HG03521 (cell line): Measurements from ENCODE around the gene NOP9.

ENCODE experiments used
- ATAC-seq: cut with Tn5 transposase; IDR thresholded peaks from one replicate; pipeline ENCODE4 v1.9.1; 2021; ENCODE audit warnings: mild to moderate bottlenecking, moderate library complexity; ENCODE audit not compliant: unreplicated experiment

NOP9 gene

GRCh38 chr14:24307575-24308341, 8.1 kb downstream of the NOP9 start, which contains the start of gene CIDEB:
Gene CIDEB (minus strand): TSS chr14:24307977. CDS start chr14:24307858, 119 bp downstream.
- no peak for ATAC-seq

GRCh38 chr14:24308342-24309124, 8.9 kb downstream of the NOP9 start:
- no peak for ATAC-seq

DNA sequence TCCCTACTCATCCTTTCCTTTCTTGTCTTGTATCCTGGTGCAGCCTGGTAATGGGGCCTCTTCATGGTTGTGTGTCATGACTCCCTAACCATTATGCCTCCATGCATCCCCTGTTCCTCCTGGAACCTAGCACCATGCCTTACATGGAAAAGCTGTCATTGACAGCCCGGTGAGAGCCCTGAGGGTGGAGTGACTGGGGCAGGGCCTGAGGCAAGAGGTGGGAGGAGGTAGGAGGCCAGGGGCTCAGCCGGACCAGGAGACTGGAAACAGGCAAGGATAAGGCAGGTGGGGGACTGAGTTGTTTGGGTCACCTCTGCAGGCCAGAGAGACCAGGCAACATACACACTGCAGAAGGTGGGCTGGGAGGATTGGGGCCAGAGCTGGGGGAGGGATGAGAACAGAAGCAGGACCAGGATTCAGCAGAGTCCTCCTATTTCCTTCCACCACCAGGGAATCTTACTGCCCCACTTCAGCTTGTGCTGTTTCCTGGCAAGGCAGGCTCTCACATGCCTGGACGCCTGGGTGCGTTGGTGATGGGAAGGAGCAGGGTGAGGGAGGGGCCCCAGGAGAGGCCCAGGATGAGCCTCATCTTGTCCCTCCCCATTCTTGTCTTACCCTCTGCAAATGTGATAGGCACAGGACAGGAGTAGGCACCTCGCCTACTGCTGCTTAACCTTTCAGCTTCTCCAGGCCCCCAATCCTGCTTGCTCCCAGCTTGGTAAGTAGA, 10.1 kb downstream of the NOP9 start, which contains the start of gene LTB4R2:
Gene LTB4R2, plus strand, starts transcription at position 603 of the 727 bp plus-strand sequence. CDS start 525 bp downstream, outside the sequence.
- ATAC-seq: no peak

DNA sequence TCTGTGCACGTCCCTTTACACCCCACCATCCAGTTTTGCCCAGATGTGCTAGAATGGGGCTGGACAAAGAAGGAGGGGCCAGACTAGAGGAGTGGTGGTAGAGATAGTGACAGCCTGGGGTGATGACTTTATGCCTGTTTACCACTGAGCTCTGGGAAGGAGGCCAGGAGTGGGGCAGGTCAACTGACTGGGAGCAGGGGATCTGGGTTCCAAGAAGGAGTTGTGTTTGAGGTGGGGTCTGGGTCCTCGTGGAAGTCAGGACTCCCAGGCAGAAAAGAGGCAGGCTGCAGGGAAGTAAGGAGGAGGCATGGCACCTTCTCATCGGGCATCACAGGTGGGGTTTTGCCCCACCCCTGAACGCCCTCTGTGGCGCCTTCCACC, 10.6 kb downstream of the NOP9 start:
- ATAC-seq: no peak

DNA sequence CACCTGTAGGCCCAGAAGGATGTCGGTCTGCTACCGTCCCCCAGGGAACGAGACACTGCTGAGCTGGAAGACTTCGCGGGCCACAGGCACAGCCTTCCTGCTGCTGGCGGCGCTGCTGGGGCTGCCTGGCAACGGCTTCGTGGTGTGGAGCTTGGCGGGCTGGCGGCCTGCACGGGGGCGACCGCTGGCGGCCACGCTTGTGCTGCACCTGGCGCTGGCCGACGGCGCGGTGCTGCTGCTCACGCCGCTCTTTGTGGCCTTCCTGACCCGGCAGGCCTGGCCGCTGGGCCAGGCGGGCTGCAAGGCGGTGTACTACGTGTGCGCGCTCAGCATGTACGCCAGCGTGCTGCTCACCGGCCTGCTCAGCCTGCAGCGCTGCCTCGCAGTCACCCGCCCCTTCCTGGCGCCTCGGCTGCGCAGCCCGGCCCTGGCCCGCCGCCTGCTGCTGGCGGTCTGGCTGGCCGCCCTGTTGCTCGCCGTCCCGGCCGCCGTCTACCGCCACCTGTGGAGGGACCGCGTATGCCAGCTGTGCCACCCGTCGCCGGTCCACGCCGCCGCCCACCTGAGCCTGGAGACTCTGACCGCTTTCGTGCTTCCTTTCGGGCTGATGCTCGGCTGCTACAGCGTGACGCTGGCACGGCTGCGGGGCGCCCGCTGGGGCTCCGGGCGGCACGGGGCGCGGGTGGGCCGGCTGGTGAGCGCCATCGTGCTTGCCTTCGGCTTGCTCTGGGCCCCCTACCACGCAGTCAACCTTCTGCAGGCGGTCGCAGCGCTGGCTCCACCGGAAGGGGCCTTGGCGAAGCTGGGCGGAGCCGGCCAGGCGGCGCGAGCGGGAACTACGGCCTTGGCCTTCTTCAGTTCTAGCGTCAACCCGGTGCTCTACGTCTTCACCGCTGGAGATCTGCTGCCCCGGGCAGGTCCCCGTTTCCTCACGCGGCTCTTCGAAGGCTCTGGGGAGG, 11.3 kb downstream of the NOP9 start, which contains the start of gene LTB4R:
Gene LTB4R, plus strand, starts transcription at position 857 of the 959 bp plus-strand sequence. CDS start 4,150 bp downstream, outside the sequence.
- peak; percentile 59 for ATAC-seq

DNA sequence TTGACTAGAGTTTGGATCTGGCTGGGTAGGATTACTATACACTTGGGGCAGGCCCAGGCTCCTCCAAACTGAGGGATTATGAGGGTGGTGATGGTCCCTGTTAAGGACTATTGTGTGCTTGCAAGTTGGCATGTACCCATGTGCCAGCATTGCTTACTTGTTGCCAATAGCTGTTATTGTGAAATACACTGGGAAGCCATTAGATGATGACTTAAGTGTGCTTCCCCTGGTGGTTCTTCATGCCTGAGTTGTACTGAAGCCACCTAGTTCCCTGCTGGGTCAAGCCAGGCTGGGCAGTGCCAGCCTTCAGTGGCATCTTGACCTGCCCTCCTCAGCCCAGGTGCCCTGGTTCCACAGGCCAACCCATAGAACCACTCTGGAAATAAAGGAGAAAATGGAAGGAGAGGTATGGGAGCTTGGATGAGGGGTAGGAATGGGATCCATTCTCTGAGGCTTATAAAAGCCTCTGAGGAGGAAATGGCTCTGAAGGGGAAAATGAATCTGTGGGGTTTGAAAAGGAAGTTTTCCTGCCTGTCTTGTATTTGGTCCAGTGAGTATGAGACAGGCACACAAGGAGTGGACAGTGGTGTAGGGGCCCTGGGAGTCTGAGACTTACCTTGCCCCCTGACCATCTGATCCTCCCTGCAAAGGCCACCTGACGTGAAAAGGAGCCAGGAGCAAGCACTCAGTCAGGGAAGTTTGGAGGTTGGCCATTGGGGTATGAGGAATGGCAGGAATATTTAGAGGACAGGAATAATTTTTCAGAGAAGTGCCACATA, 12.4 kb downstream of the NOP9 start:
- no peak for ATAC-seq

DNA sequence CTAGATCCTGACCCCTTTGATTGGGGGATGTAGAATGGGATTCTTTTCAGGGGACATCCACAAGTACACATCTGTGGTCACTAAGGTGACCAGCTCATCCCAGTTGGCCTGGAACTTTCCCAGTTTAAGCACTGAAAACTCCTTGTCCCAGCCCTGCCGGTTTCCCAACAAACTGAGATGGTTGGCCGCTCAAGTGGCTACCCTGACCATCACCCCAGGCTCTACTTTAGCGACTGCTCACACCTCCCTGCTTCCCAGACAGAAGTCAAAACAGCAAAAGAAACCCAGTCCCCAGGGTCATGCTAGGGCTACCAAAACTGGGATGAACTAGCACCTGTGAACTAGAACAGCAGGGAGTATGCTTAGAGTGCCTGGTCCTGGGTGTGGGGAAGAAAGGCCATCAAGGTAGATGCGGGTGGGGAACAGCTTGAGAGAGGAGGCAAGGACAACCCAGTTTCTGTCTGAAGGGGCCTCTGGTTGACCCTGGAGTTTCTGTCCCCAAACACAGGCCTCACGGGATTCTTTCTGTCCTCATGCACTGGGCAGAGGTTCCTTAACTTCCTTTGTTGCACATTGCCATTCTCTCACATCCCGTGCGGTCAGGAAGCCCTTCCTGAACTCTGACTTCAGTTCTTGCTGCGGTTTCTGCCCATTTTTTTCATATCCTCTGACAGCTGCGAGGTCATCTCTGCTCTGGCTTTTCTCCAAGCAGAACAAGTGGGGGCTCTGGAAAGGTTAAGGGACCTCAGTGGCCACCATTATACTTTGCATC, 13.3 kb downstream of the NOP9 start:
- no peak for ATAC-seq

DNA sequence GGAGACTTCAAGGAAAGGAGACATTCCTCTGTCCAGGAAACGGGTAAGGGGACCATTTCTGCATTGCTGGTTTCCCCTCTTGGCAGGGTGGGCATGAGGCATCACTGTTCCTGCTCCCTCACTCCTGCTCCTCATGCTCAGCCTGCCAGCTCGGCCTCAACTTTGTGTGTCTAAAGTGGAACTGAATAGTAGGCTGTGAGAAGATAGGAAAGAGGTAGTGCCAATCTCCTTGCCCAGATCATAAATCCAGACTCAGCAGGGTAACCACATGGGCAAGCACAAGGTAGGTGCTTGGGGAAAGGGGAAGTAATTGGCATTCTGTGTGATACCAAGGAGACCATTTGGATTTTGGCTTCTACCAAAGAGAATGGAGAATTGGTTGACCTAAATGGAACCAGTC, 14.3 kb downstream of the NOP9 start:
- no peak for ATAC-seq

DNA sequence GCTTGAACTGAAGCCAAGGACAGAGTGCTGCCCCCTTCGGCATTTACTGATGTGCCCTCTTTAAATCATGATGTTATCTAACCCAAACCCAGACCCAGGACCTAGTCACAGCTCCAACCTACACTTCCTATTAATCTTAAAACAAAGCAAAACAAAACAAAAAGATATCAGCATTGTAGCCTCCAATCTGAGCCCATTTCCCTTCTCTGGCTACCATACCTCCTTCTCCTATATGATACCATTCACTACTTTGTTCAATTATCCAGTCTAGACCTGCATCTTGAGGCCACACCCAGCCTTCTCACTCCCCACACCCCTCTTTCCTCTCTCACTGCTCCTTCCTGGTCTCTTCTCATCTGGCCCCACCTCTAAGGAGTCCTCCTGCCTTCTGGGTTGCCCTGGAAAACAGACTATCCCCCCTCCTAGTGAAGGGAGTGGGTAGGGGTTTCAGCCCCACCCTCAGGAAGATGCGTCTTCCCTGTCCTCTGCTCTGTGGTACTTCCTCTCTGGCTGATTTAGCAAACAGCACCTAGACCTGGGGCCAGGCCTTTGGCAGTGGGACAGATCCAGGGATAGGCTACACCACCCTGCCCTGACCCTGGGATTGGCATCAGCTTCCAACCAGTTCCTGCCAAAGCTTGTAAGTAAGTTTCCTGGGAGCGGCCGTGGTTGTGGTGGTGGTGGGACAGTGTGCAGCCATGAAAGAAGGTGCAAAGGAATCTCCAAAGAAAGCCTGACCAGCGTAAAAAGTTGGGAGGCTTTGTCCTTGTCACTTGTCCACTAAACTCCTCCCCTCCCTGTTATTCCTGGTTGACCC, 14.9 kb downstream of the NOP9 start:
- no peak for ATAC-seq

GRCh38 chr14:24315243-24315806, 15.7 kb downstream of the NOP9 start:
- ATAC-seq: no peak

DNA sequence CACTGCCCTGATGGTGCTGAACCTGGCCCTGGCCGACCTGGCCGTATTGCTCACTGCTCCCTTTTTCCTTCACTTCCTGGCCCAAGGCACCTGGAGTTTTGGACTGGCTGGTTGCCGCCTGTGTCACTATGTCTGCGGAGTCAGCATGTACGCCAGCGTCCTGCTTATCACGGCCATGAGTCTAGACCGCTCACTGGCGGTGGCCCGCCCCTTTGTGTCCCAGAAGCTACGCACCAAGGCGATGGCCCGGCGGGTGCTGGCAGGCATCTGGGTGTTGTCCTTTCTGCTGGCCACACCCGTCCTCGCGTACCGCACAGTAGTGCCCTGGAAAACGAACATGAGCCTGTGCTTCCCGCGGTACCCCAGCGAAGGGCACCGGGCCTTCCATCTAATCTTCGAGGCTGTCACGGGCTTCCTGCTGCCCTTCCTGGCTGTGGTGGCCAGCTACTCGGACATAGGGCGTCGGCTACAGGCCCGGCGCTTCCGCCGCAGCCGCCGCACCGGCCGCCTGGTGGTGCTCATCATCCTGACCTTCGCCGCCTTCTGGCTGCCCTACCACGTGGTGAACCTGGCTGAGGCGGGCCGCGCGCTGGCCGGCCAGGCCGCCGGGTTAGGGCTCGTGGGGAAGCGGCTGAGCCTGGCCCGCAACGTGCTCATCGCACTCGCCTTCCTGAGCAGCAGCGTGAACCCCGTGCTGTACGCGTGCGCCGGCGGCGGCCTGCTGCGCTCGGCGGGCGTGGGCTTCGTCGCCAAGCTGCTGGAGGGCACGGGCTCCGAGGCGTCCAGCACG, 16.4 kb downstream of the NOP9 start:
- no peak for ATAC-seq

DNA sequence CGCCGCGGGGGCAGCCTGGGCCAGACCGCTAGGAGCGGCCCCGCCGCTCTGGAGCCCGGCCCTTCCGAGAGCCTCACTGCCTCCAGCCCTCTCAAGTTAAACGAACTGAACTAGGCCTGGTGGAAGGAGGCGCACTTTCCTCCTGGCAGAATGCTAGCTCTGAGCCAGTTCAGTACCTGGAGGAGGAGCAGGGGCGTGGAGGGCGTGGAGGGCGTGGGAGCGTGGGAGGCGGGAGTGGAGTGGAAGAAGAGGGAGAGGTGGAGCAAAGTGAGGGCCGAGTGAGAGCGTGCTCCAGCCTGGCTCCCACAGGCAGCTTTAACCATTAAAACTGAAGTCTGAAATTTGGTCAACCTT, 16.9 kb downstream of the NOP9 start:
- ATAC-seq: no peak

DNA sequence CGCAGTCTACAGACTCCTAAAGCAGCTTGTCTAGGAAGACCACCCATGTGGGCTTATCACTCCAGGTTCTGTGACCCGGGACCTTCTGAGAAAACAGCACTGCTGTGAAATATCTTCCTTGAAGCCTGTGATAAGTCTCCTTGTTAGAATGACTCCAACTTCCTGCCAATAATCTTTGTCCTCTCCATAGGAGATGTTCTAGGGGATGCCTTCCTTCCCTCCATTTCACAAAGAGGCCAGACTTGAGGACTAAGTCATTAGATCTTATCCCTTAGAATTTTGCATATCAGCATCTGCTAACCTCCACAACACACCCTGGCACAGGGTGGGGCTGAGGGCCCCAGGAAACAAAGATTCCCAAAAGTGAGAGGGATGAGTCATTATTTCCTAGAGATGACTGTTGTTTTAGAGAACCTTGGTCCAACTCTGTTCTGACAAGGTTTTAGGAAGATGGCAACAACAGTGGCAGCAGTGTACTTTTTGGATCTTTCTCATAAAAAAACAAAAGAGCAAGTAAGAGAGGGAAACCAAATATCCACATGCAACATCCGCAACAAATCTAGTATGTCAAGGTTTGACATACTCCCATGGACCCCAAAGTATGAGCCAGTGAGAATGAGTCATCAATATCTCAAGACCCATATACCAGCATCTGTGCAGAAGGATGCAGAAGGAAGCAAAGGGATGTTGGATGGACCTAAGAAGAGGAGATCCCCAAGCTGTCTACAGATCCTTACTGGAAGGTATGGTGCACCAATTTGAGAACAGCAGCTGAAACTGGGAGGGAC, 17.7 kb downstream of the NOP9 start:
- no peak for ATAC-seq

DNA sequence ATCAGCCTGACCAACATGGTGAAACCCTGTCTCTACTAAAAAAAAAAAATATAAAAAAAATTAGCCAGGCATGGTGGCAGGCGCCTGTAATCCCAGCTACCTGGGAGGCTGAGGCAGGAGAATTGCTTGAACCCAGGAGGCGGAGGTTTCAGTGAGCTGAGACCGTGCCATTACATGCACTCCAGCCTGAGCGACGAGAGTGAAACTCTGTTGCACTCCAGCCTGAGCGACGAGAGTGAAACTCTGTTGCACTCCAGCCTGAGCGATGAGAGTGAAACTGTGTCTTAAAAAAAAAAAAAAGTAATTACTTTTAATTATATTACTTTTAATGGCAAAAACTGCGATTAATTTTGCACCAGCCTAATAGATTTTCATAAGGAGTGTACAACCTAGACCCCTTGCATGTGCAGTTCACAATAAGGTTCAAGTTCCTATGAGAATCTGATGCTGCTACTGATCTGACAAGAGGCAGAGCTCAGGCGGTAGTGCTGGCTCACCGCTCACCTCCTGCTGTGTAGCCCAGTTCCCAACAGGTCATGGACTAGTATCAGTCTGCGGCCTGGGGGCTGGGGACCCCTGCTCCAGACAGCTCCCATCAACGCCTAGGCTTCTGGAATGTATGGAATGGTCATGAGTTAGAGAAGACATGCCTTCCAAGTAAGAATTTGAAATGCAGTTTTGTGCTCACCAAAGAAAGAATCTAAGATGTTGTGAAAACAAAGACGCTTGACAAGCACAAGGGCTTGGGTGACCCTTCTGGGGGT, 21.7 kb downstream of the NOP9 start:
- ATAC-seq: no peak

DNA sequence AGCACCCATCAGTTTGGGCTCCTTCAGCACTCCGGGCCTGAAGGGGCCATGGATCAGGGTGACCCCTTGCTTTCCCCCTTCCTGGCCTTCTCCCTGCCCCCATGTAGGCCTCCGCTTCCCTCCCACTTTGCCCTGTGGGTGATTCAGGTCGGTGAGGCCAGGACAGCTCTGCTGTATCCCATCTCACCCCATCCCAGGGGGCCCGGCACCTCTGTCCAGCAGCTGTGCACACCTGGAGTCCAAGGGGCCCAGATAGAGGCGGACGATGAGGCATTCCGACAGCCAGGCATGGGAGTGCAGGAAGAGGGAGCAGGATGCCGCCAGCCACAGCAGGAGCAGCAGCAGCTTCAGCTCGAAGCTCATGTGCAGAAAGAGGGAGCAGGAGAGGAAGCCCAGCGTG, 23.0 kb downstream of the NOP9 start:
- no peak for ATAC-seq
